Measurements from ENCODE around the gene OTOA. TPM values are rescaled to one million over a fixed set of nuclear protein-coding genes. Genes with fewer than 3 reads are reported as not detected.

OTOA gene
- under 1 TPM in 1 of 2 experiments, not detected in 1; 0.14 TPM for total RNA-seq
- not detected for polyA plus RNA-seq
- 0 to 0.32 (median 0) reads per million in 6 experiments for total RNA-seq

DNA sequence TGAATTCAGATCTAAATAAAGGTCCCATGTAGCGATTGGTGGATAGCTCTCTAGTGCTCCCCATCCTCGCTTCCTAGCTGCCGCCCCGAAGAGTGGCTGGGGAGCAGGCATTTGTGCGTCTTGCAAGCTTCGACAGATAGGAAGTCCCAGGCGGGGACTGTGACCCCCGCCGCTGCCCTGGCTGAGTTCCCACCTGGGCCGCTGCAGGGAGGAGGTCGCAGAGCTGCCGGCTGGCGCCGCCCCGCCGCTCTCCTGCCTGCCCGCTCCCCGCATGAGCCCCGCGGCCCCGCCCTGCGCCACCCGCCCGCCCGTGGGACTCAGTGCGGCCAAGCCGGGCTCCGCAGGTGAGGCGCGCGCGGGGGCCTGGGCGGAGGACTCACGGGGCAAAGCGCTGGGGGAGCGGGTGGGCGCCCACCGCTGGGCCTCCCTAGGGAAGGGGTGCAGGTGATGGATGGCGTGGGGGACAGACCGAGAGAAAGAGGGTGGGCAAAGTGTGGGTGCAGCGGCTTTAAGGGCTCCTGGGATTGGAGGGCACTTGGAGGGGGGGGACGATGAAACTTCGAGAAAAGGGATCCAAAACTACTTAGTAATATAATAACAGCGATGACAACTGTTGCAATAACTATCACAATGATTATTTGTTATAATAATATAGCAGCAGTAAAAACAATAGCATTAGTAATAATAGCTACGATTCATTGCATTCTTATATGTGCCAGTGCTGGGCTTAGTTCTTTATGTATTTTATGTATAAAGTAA lies at the start of gene OTOA:
Gene OTOA, plus strand, starts transcription at position 80 of the 759 bp plus-strand sequence. CDS start 14,547 bp downstream, outside the sequence.
- Mint-ChIP-seq H3K4me1 (peaks cover 3 to 39% (median 22%) of the 10 kb centered on the region in 4 donors), H3K9me3 (no peaks in the 10 kb centered on the region), H3K36me3 (no peaks in the 10 kb centered on the region), H3K4me3 (peak within 1 kb of the TSS; percentile 69 to 89 (median 81)), H3K27me3 (peaks cover 0 to 4% (median 0%) of the 10 kb centered on the region in 5 donors), H3K27ac (peak within 1 kb of the TSS in 5 of 10 donors; percentile 10 to 86 (median 58))
- POLR2A ChIA-PET, result interaction anchor here (0.6 to 1.1 kb wide), 4 partner anchors 18 to 158 kb away, joined by 3 read pairs; no protein-coding TSS in a partner anchor
- peak; percentile 81 to 88 for ATAC-seq
- DNase-seq, result peak in 9 of 10 donors; percentile 11 to 50 (median 29)

DNA sequence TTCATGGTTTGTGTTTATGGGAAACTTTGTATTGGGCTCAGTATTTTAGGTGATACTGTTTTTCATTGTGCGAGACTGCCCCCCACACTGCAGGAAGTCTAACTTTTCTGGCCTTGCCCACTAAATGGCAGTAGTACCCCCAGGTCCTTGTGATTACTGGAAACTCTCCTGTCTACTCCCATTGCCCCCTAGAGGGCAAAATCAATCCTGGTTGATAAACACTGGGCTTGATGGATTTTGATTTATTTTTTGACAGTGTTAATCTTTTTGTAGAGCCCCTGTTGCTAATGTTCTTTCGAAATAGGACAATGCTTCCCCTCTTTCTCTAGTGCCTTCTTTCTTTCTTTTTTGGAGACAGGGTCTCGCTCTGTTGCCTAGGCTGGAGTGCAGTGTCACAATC lies 48.9 kb upstream of the OTOA start:
- POLR2A ChIA-PET, result no interaction called here
- no peaks in the 10 kb centered on the region for H3K9me3 Mint-ChIP-seq
- no peak for DNase-seq
- H3K4me1 Mint-ChIP-seq, result peaks cover 31 to 76% (median 64%) of the 10 kb centered on the region in 4 donors
- H3K27me3 Mint-ChIP-seq, result no peaks in the 10 kb centered on the region
- H3K36me3 Mint-ChIP-seq, result peaks cover 4 to 52% (median 14%) of the 10 kb centered on the region in 3 donors
- H3K27ac Mint-ChIP-seq, result peak overlapping the region in 5 of 10 donors; percentile 2 to 59 (median 19)
- no peak for ATAC-seq
- H3K4me3 Mint-ChIP-seq, result no peak overlapping the region

DNA sequence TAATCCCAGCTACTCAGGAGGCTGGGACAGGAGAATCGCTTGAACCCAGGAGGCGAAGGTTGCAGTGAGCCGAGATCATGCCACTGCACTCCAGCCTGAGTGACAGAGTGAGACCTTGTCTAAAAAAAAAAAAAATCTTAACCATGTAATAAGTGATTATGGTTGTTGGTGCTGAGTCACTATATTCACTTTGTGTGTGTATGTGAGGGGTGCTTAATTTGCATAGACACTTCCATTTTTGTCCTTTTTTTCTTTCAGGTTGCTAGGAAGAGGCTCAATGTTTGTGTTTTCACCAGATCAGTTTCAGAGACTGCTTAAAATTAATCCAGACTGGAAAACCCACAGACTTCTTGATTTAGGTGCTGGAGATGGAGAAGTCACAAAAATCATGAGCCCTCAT lies 46.2 kb upstream of the OTOA start:
- POLR2A ChIA-PET, result no interaction called here
- H3K4me1 Mint-ChIP-seq, result peaks cover 22 to 75% (median 58%) of the 10 kb centered on the region in 4 donors

DNA sequence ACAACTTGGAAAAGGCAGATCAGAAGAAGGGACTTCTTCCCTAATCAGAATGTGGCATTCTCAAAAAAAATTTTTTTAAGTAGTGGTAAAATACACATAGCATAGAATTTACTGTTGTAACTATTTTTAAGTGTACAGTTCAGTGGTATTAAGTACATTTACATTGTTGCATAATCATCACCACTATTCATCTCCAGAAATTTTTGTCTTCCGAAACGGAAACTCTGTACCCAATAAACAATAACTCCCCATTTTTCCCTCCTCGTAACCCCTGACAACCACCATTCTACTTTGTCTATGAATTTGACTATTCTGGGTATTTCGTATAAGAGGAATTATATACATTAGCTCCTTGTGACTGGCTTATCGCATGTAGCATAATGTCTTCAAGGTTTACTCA lies 45.5 kb upstream of the OTOA start:
- H3K36me3 Mint-ChIP-seq, result peaks cover 4 to 65% (median 15%) of the 10 kb centered on the region in 3 donors
- H3K27ac Mint-ChIP-seq, result peak overlapping the region in 2 of 10 donors; percentile 44 to 51
- H3K4me3 Mint-ChIP-seq, result no peak overlapping the region
- no peaks in the 10 kb centered on the region for H3K27me3 Mint-ChIP-seq
- no peak for ATAC-seq
- DNase-seq, result no peak
- peaks cover 21 to 75% (median 57%) of the 10 kb centered on the region in 4 donors for H3K4me1 Mint-ChIP-seq
- H3K9me3 Mint-ChIP-seq, result no peaks in the 10 kb centered on the region
- POLR2A ChIA-PET, result no interaction called here

More for the DNA sequence above, 46.2 kb upstream of the OTOA start:
- Mint-ChIP-seq H3K27me3 (no peaks in the 10 kb centered on the region), H3K27ac (peak overlapping the region in 2 of 10 donors; percentile 38 to 44), H3K9me3 (no peaks in the 10 kb centered on the region), H3K4me3 (no peak overlapping the region), H3K36me3 (peaks cover 4 to 60% (median 14%) of the 10 kb centered on the region in 3 donors)
- ATAC-seq (no peak), DNase-seq (no peak)

DNA sequence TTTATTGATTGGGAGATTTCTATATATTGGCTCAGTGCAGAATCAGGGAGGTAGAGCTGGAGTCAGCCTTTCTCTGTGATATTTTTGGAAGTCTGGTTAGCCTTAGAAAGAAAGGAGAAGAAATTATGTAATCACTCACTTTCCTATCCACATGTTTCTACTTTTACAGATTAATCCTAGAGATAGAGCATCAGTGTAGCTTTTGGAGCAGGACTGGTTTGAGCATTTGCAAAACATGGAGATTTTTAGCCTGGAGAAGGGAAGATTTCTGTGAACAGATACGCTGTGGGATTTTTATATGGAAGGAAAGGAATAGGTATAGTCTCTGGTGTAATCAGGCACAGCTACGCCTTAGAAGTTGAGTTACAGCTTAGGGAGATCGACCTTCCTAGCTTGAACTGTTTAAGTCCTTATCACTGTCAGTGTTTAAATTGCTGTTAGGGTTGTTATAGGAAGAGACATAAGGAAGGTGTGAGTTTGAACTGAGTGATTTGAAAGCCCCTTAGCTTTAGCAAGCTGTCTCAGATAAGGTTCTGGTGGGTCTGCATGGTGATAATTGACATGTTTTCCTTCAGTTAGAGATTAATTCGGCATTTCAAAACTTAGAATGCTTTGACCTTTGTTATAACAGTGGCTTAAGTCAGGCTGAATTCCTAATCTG lies 43.9 kb upstream of the OTOA start:
- no peak for DNase-seq
- H3K4me1 Mint-ChIP-seq, result peaks cover 18 to 70% (median 50%) of the 10 kb centered on the region in 4 donors
- H3K27ac Mint-ChIP-seq, result peak overlapping the region in 3 of 10 donors; percentile 34 to 54 (median 39)
- H3K36me3 Mint-ChIP-seq, result peaks cover 4 to 66% (median 17%) of the 10 kb centered on the region in 3 donors
- no peaks in the 10 kb centered on the region for H3K9me3 Mint-ChIP-seq
- POLR2A ChIA-PET, result interaction anchor here (0.8 to 1.6 kb wide), 3 partner anchors 19 to 102 kb away, joined by 3 to 4 read pairs (median 3); no protein-coding TSS in a partner anchor
- no peak for ATAC-seq
- no peak overlapping the region for H3K4me3 Mint-ChIP-seq
- H3K27me3 Mint-ChIP-seq, result no peaks in the 10 kb centered on the region

DNA sequence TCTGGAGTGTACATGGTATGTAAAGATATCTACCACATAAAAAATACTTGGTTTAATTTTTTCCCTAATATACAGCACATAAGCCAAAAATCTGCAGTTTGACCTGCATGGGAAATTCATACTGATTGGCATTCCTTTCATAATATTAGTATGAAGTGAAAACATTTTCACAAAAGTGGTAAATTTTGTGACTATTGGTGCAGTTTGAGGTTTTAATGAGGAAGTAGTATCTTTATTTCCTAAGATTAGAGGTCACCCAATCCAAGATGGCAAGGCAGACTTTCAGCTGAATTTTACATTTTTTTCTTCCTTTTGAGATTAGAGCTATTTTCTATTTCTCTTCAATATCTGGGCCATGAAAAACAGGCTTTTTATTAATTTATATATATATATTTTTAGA lies 43.2 kb upstream of the OTOA start:
- H3K36me3 Mint-ChIP-seq, result peaks cover 4 to 69% (median 17%) of the 10 kb centered on the region in 3 donors
- ATAC-seq, result no peak
- H3K27ac Mint-ChIP-seq, result peak overlapping the region in 3 of 10 donors; percentile 29 to 64 (median 44)
- H3K4me1 Mint-ChIP-seq, result peaks cover 15 to 70% (median 46%) of the 10 kb centered on the region in 4 donors
- peak overlapping the region in 1 of 10 donors; percentile 18 for H3K4me3 Mint-ChIP-seq
- no peak for DNase-seq
- no peaks in the 10 kb centered on the region for H3K27me3 Mint-ChIP-seq
- no peaks in the 10 kb centered on the region for H3K9me3 Mint-ChIP-seq
- POLR2A ChIA-PET, result interaction anchor here (0.8 to 1.6 kb wide), 3 partner anchors 20 to 102 kb away, joined by 3 to 4 read pairs (median 3); no protein-coding TSS in a partner anchor

DNA sequence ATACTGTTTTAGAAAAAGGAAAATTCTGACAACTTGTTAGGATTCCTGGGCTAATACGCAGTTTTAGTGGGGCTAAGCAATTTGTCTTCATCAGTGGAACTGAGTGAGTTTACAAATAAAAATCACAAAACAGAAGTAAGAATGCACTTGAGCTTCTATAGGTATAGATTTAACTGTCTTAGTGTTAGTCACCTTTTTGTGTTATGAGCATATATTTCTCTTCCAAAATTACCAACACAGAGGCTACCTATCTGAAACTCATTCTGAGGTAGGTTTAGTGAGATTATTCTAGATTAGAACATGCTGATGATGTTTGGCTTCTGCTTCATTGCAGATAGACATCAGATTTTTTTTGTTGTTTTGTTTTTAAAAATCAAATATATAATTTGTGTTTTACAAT lies 41.2 kb upstream of the OTOA start:
- no peak for DNase-seq
- H3K27ac Mint-ChIP-seq, result peak overlapping the region in 3 of 10 donors; percentile 4 to 9 (median 6)

DNA sequence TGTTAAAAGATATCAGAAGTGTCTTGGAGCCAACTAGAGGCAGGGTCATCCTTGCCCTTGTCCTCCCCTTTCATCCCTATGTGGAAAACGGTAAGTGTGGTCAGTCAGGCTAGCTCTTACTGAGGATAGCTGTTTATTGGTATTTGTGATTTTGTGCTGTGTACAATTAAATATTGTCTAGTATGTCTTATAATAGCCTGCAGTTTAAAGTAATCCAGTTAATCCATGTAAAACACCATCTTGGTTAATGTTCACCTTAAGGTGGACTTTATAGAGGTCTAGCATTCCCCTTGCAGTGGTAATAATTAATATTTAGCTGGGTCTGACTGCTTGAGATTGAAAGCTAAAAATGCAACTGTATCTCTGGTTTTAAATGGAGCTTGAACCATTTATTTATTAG lies 38.7 kb upstream of the OTOA start:
- Mint-ChIP-seq H3K9me3 (no peaks in the 10 kb centered on the region), H3K27ac (peak overlapping the region in 3 of 10 donors; percentile 10 to 53 (median 20)), H3K36me3 (peaks cover 0 to 70% (median 23%) of the 10 kb centered on the region in 3 donors), H3K4me1 (peaks cover 12 to 58% (median 38%) of the 10 kb centered on the region in 4 donors), H3K4me3 (no peak overlapping the region), H3K27me3 (no peaks in the 10 kb centered on the region)
- POLR2A ChIA-PET, result no interaction called here
- ATAC-seq, result no peak
- DNase-seq, result no peak

More for the DNA sequence above, 41.2 kb upstream of the OTOA start:
- no peaks in the 10 kb centered on the region for H3K27me3 Mint-ChIP-seq
- no peak for ATAC-seq
- POLR2A ChIA-PET, result interaction anchor here (0.6 to 0.8 kb wide), 3 partner anchors 18 to 34 kb away, joined by 3 to 5 read pairs (median 4); no protein-coding TSS in a partner anchor
- H3K36me3 Mint-ChIP-seq, result peaks cover 4 to 71% (median 17%) of the 10 kb centered on the region in 3 donors
- peaks cover 16 to 74% (median 47%) of the 10 kb centered on the region in 4 donors for H3K4me1 Mint-ChIP-seq
- H3K4me3 Mint-ChIP-seq, result no peak overlapping the region
- no peaks in the 10 kb centered on the region for H3K9me3 Mint-ChIP-seq

DNA sequence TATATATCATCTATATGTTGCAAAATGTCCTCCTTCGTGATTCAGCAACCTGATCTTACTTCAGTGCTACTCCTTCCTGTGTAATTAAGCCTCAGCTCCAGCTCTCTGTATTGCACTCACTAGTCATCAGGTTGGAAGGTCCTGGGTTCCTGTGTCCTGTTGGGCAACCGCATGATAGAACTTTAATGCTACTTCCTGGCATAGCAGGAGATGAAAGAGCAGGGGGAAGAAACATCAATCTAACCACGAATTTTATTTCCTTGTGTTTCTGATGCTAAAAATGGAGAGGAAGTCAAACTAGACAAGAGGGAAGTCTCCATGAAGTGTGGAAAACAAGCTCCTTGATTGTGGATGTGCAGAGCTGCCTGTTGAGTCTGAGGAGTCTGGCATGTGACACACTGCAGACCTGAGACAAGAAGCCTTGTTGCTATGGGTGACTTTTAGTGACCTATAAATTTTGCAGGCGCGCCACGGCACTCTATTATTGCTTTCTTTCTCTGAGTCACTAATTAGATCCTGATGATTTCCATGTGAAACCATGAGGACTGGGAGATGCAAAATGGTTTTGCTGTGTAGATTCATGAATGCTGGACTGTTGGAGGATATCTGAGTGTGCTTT lies 37.0 kb upstream of the OTOA start:
- DNase-seq, result no peak
- Mint-ChIP-seq H3K9me3 (no peaks in the 10 kb centered on the region), H3K27ac (peak overlapping the region; percentile 44 to 87 (median 66)), H3K4me3 (peak overlapping the region in 9 of 10 donors; percentile 19 to 64 (median 56)), H3K4me1 (peaks cover 11 to 41% (median 26%) of the 10 kb centered on the region in 4 donors), H3K27me3 (no peaks in the 10 kb centered on the region), H3K36me3 (peaks cover 0 to 69% (median 25%) of the 10 kb centered on the region in 3 donors)
- POLR2A ChIA-PET, result no interaction called here
- ATAC-seq, result peak; percentile 44 to 59

DNA sequence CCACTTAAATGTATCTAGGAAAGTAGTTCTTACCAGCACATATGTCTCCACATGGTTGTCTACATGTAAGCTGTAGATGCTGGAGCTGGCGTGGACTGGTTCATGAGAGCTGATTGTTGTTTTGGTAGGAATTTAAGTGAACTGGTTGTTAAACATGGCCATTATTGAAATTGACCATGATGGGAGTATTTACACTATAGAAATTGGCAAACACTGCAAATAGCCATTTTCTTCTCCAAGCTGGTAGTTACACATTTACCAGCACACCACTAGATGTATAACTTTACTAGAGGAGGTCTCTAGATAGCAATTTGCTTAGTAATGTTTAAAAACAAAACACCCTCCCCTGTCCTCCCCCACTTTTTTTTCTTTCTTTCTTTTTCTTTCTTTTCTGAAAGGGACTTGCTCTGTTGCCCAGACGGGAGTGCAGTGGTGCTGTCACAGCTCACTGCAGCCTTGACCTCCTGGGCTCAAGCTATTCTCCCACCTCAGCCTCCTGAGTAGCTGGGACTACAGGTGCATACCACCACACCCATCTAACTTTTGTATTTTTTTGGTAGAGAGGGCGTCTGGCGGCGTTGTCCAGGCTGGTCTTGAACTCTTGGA lies 35.5 kb upstream of the OTOA start:
- H3K9me3 Mint-ChIP-seq, result no peaks in the 10 kb centered on the region
- peaks cover 13 to 32% (median 23%) of the 10 kb centered on the region in 4 donors for H3K4me1 Mint-ChIP-seq
- H3K36me3 Mint-ChIP-seq, result peaks cover 0 to 60% (median 22%) of the 10 kb centered on the region in 3 donors
- H3K27me3 Mint-ChIP-seq, result no peaks in the 10 kb centered on the region
- ATAC-seq (no peak), DNase-seq (no peak)
- H3K4me3 Mint-ChIP-seq, result no peak overlapping the region
- POLR2A ChIA-PET, result no interaction called here
- peak overlapping the region in 6 of 10 donors; percentile 15 to 62 (median 38) for H3K27ac Mint-ChIP-seq

DNA sequence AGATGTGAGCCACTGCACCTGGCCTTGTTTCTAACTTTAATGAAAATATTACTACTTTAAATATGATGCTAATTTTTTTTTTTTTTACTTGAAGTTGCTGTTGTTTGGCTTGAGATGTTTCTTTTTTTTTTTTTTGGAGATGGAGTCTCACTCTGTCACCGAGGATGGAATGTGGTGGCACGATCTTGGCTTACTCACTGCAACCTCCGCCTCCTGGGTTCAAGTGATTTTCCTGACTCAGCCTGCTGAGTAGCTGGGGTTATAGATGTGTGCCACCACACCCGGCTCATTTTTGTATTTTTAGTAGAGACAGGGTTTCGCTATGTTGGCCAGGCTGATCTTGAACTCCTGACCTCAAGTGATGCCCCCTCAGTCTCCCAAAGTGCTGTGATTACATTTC lies 35.0 kb upstream of the OTOA start:
- POLR2A ChIA-PET, result no interaction called here
- DNase-seq (no peak), ATAC-seq (no peak)
- H3K4me3 Mint-ChIP-seq, result no peak overlapping the region
- no peaks in the 10 kb centered on the region for H3K27me3 Mint-ChIP-seq
- H3K27ac Mint-ChIP-seq, result peak overlapping the region in 2 of 10 donors; percentile 22 to 29
- peaks cover 13 to 30% (median 21%) of the 10 kb centered on the region in 4 donors for H3K4me1 Mint-ChIP-seq
- H3K36me3 Mint-ChIP-seq, result peaks cover 0 to 58% (median 22%) of the 10 kb centered on the region in 3 donors
- no peaks in the 10 kb centered on the region for H3K9me3 Mint-ChIP-seq

All from naive thymus-derived CD8-positive, alpha-beta T cell (primary cell).